ENCODE results near the gene EDA.

The EDA gene

DNA sequence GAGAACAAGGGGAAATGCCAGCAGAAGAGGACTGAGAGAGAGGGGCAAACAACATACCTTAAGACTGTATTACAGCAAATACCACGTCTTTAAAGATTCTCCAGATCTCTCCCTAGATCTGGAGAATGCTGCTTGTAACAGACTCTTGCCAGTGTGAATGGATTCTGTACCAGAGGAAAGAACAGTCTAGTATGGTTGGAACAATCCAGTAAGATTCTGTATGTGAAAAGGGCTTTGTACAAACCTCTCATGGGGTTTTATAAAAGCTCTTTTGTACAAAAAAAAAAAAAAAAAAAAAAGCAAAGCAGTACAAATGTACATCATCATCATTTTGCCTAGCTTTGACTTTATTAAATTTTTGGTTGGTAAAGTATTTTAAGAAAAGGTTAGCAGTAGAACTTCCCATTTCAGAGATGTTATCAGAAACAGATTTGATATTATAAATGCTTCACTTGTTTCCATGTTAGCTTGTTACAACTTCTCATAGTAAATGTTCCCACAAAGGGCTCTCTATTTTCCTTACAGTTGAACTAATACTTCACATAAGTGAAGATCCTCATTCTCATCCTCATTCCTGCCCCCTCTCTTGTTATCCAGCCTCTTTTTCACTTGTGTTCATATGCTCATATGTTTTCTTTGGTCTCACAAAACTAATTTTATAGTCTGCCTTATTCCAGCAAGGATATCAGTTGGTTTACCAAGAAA, 144.2 kb downstream of the EDA start:
- DNase-seq, result no peak
- no peak overlapping the region for H3K4me2 ChIP-seq (ENCODE audit: low read length)
- no peak overlapping the region for H4K12ac ChIP-seq (ENCODE audit: low read depth, low read length)
- no peaks in the 10 kb centered on the region for H3K4me1 ChIP-seq (ENCODE audit: control insufficient read depth in 1 of 2, insufficient read depth in 2 of 2, low read length in 2 of 2)
- H2BK5ac ChIP-seq (ENCODE audit: low read depth, low read length, poor library complexity), result no peak overlapping the region
- no peaks in the 10 kb centered on the region for H3K36me3 ChIP-seq (ENCODE audit: control insufficient read depth in 1 of 2, insufficient read depth in 2 of 2, low read length in 2 of 2)
- H4K91ac ChIP-seq (ENCODE audit: low read depth, low read length), result no peak overlapping the region
- no peak overlapping the region for H3K27ac ChIP-seq (ENCODE audit: low read depth, low read length)
- H2BK120ac ChIP-seq (ENCODE audit: insufficient read depth, low read length, poor library complexity), result no peak overlapping the region
- H3K27me3 ChIP-seq (ENCODE audit: insufficient read depth, low read length), result no peaks in the 10 kb centered on the region
- H3K18ac ChIP-seq (ENCODE audit: low read length), result no peak overlapping the region
- no peak overlapping the region for H3K4ac ChIP-seq (ENCODE audit: low read depth, low read length)
- no CpG with 5 or more reads among the region's 1 CpG for WGBS (ENCODE audit: extremely low coverage, insufficient coverage, insufficient read length)
- no peak overlapping the region for H3K9ac ChIP-seq (ENCODE audit: low read length)
- H3K4me3 ChIP-seq (ENCODE audit: low read depth, low read length), result no peak overlapping the region
- H4K8ac ChIP-seq (ENCODE audit: low read depth, low read length), result no peak overlapping the region
- H3K14ac ChIP-seq (ENCODE audit: low read length), result no peak overlapping the region
- no peaks in the 10 kb centered on the region for H3K79me1 ChIP-seq (ENCODE audit: low read length)
- H3K23ac ChIP-seq (ENCODE audit: low read length), result no peak overlapping the region
- H3K79me2 ChIP-seq (ENCODE audit: control insufficient read depth, insufficient read depth, low read length, poor library complexity), result no peaks in the 10 kb centered on the region
- H3K9me3 ChIP-seq (ENCODE audit: insufficient read depth, low read depth, low read length), result no peaks in the 10 kb centered on the region
- no peak overlapping the region for H2AK5ac ChIP-seq (ENCODE audit: low read length)
- no peak overlapping the region for H2AFZ ChIP-seq (ENCODE audit: insufficient read depth, low read length, poor library complexity)
- no peak overlapping the region for H2BK12ac ChIP-seq (ENCODE audit: low read length)

DNA sequence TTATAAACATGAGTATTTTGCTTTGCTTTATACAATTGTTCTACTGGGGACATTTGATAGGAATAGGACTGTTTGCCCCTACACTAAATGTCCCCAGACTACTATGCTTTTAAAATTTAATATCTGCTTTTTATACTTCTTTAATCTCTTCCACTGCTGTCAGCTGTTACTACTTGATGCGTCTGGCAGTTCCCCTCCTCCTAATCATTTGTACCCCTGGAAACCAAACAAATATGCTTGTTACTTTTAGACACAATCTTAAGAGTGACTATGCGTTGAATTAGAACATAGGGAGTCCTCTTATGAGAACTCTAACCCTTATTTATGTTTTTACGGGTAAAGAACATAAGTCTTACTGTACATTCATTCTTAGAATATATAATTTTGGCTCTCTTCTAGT, 145.7 kb downstream of the EDA start:
- H3K79me1 ChIP-seq (ENCODE audit: low read length), result no peaks in the 10 kb centered on the region
- H2BK12ac ChIP-seq (ENCODE audit: low read length), result no peak overlapping the region
- no peak overlapping the region for H2BK5ac ChIP-seq (ENCODE audit: low read depth, low read length, poor library complexity)
- no peaks in the 10 kb centered on the region for H3K79me2 ChIP-seq (ENCODE audit: control insufficient read depth, insufficient read depth, low read length, poor library complexity)
- H3K9ac ChIP-seq (ENCODE audit: low read length), result no peak overlapping the region
- H3K4me1 ChIP-seq (ENCODE audit: control insufficient read depth in 1 of 2, insufficient read depth in 2 of 2, low read length in 2 of 2), result no peaks in the 10 kb centered on the region
- H3K36me3 ChIP-seq (ENCODE audit: control insufficient read depth in 1 of 2, insufficient read depth in 2 of 2, low read length in 2 of 2), result no peaks in the 10 kb centered on the region
- no peak overlapping the region for H3K4me3 ChIP-seq (ENCODE audit: low read depth, low read length)
- no peak overlapping the region for H3K23ac ChIP-seq (ENCODE audit: low read length)
- no peak overlapping the region for H2BK120ac ChIP-seq (ENCODE audit: insufficient read depth, low read length, poor library complexity)
- H4K12ac ChIP-seq (ENCODE audit: low read depth, low read length), result no peak overlapping the region
- no peaks in the 10 kb centered on the region for H3K27me3 ChIP-seq (ENCODE audit: insufficient read depth, low read length)
- no peak overlapping the region for H3K27ac ChIP-seq (ENCODE audit: low read depth, low read length)
- H2AK5ac ChIP-seq (ENCODE audit: low read length), result no peak overlapping the region
- no peak overlapping the region for H3K14ac ChIP-seq (ENCODE audit: low read length)
- no peak overlapping the region for H3K4ac ChIP-seq (ENCODE audit: low read depth, low read length)
- H4K91ac ChIP-seq (ENCODE audit: low read depth, low read length), result no peak overlapping the region
- no peaks in the 10 kb centered on the region for H3K9me3 ChIP-seq (ENCODE audit: insufficient read depth, low read depth, low read length)
- H3K4me2 ChIP-seq (ENCODE audit: low read length), result no peak overlapping the region
- H4K8ac ChIP-seq (ENCODE audit: low read depth, low read length), result no peak overlapping the region
- no CpG with 5 or more reads among the region's 3 CpGs for WGBS (ENCODE audit: extremely low coverage, insufficient coverage, insufficient read length)
- no peak for DNase-seq
- H3K18ac ChIP-seq (ENCODE audit: low read length), result no peak overlapping the region
- H2AFZ ChIP-seq (ENCODE audit: insufficient read depth, low read length, poor library complexity), result no peak overlapping the region

DNA sequence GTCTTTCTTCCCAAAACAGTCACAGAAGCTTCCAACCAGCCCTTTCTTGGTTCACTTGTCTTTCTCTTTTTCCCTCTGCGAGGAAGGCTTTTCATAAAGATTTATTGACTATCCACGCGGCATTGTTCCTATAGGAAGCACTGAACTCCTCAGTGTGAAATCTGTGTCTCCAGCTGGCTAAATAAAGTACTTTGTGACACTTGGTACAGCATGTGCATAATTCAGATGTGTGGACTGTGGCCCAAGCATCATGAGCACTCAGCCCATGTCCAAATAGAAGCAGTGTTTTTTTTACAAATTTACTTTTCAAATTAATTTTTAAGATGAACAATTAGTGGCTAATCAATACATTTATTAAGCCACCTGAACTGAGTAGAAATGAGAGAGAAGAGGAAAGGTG, 146.4 kb downstream of the EDA start:
- Histone ChIP-seq H3K4me1 (ENCODE audit: control insufficient read depth in 1 of 2, insufficient read depth in 2 of 2, low read length in 2 of 2) (no peaks in the 10 kb centered on the region), H2AFZ (ENCODE audit: insufficient read depth, low read length, poor library complexity) (no peak overlapping the region), H3K18ac (ENCODE audit: low read length) (no peak overlapping the region), H2AK5ac (ENCODE audit: low read length) (no peak overlapping the region), H3K23ac (ENCODE audit: low read length) (no peak overlapping the region), H3K27ac (ENCODE audit: low read depth, low read length) (no peak overlapping the region), H3K79me2 (ENCODE audit: control insufficient read depth, insufficient read depth, low read length, poor library complexity) (no peaks in the 10 kb centered on the region), H3K14ac (ENCODE audit: low read length) (no peak overlapping the region), H4K8ac (ENCODE audit: low read depth, low read length) (no peak overlapping the region), H3K4ac (ENCODE audit: low read depth, low read length) (no peak overlapping the region), H3K4me3 (ENCODE audit: low read depth, low read length) (no peak overlapping the region), H3K36me3 (ENCODE audit: control insufficient read depth in 1 of 2, insufficient read depth in 2 of 2, low read length in 2 of 2) (no peaks in the 10 kb centered on the region), H4K91ac (ENCODE audit: low read depth, low read length) (no peak overlapping the region), H3K79me1 (ENCODE audit: low read length) (no peaks in the 10 kb centered on the region), H3K4me2 (ENCODE audit: low read length) (no peak overlapping the region), H2BK5ac (ENCODE audit: low read depth, low read length, poor library complexity) (no peak overlapping the region), H3K9me3 (ENCODE audit: insufficient read depth, low read depth, low read length) (no peaks in the 10 kb centered on the region), H3K9ac (ENCODE audit: low read length) (no peak overlapping the region), H4K12ac (ENCODE audit: low read depth, low read length) (no peak overlapping the region), H2BK120ac (ENCODE audit: insufficient read depth, low read length, poor library complexity) (no peak overlapping the region), H3K27me3 (ENCODE audit: insufficient read depth, low read length) (no peaks in the 10 kb centered on the region), H2BK12ac (ENCODE audit: low read length) (no peak overlapping the region)
- DNase-seq, result no peak
- WGBS (ENCODE audit: extremely low coverage, insufficient coverage, insufficient read length), result no CpG with 5 or more reads among the region's 3 CpGs

DNA sequence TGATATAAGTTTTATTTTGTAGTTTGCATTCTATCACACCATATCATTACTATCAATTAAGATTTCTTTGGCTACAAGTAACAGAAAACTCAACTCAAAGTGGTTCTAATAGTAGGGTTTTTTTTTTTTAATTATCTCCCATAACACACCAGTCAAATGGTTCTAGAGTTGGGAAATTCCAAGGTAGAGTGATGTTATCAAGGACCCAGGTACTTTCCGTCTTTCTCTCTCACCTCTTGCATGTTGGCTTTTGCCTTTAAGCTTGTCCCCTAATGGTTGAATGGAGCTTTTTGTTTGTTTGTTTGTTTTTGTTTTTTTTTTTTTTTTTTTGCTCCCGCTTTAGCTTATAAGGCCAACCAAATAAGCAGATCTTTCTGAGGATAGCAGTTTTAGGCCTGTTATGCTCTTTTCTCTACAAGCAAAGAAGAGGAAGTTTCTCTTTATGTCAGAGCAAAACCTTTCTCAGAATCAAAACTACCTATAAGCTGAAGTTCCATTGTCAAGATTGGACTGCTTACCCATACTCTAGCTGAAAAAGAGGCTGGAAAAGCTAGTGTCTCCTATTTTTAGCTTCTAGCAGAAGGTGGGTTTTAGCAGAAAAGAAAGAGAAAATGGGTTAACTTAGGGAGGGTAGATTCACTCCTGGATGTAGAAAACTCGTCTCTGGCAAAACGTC, 177.5 kb downstream of the EDA start:
- DNase-seq, result no peak
- Histone ChIP-seq H3K14ac (ENCODE audit: low read length) (no peak overlapping the region), H4K91ac (ENCODE audit: low read depth, low read length) (no peak overlapping the region), H3K79me1 (ENCODE audit: low read length) (no peaks in the 10 kb centered on the region), H4K12ac (ENCODE audit: low read depth, low read length) (no peak overlapping the region), H3K27ac (ENCODE audit: low read depth, low read length) (no peak overlapping the region), H2BK120ac (ENCODE audit: insufficient read depth, low read length, poor library complexity) (no peak overlapping the region), H2BK5ac (ENCODE audit: low read depth, low read length, poor library complexity) (no peak overlapping the region), H4K8ac (ENCODE audit: low read depth, low read length) (no peak overlapping the region), H3K18ac (ENCODE audit: low read length) (no peak overlapping the region), H3K36me3 (ENCODE audit: control insufficient read depth in 1 of 2, insufficient read depth in 2 of 2, low read length in 2 of 2) (no peaks in the 10 kb centered on the region), H3K9ac (ENCODE audit: low read length) (no peak overlapping the region), H2BK12ac (ENCODE audit: low read length) (no peak overlapping the region), H3K23ac (ENCODE audit: low read length) (no peak overlapping the region), H2AFZ (ENCODE audit: insufficient read depth, low read length, poor library complexity) (no peak overlapping the region), H3K4me2 (ENCODE audit: low read length) (no peak overlapping the region), H2AK5ac (ENCODE audit: low read length) (no peak overlapping the region), H3K9me3 (ENCODE audit: insufficient read depth, low read depth, low read length) (no peaks in the 10 kb centered on the region), H3K79me2 (ENCODE audit: control insufficient read depth, insufficient read depth, low read length, poor library complexity) (no peaks in the 10 kb centered on the region), H3K4ac (ENCODE audit: low read depth, low read length) (no peak overlapping the region), H3K4me1 (ENCODE audit: control insufficient read depth in 1 of 2, insufficient read depth in 2 of 2, low read length in 2 of 2) (no peaks in the 10 kb centered on the region), H3K4me3 (ENCODE audit: low read depth, low read length) (no peak overlapping the region), H3K27me3 (ENCODE audit: insufficient read depth, low read length) (no peaks in the 10 kb centered on the region)
- WGBS (ENCODE audit: extremely low coverage, insufficient coverage, insufficient read length), result no CpG with 5 or more reads among the region's 4 CpGs
